IPS-NIHi7 (cell line): ENCODE data around the gene GIGYF2.
"Not testable (repeated sequence)": the region's sequence is repeated elsewhere in the genome, so short reads cannot be mapped to it uniquely, and the experiment has no call there.

ENCODE experiments used
- DNase-seq: peaks from one replicate; pipeline ENCODE4 v3.0.0; 2012; ENCODE audit warnings: mixed read lengths; ENCODE audit errors: extremely low spot score

The GIGYF2 gene

GRCh38 chr2:232815569-232815968 lies 118.4 kb downstream of the GIGYF2 start:
- DNase-seq = no peak

GRCh38 chr2:232816657-232817056 lies 119.5 kb downstream of the GIGYF2 start:
- DNase-seq = no peak

- no peak for DNase-seq
Observed at GRCh38 chr2:232817756-232818155, 120.6 kb downstream of the GIGYF2 start.

- DNase-seq = no peak
Observed at GRCh38 chr2:232829988-232830387, 132.9 kb downstream of the GIGYF2 start.

GRCh38 chr2:232831496-232831895 lies 134.4 kb downstream of the GIGYF2 start:
- no peak for DNase-seq

GRCh38 chr2:232833830-232834229 lies 136.7 kb downstream of the GIGYF2 start:
- DNase-seq = no peak

- no peak for DNase-seq
Observed at GRCh38 chr2:232835687-232836208, 138.6 kb downstream of the GIGYF2 start.

GRCh38 chr2:232836934-232837333 lies 139.8 kb downstream of the GIGYF2 start:
- no peak for DNase-seq

- no peak for DNase-seq
Observed at GRCh38 chr2:232838406-232838874, 141.3 kb downstream of the GIGYF2 start.

GRCh38 chr2:232839411-232840079 lies 142.4 kb downstream of the GIGYF2 start:
- DNase-seq = no peak

GRCh38 chr2:232842689-232843088 lies 145.6 kb downstream of the GIGYF2 start:
- DNase-seq = no peak

- no peak for DNase-seq
Observed at GRCh38 chr2:232843834-232844233, 146.7 kb downstream of the GIGYF2 start.

GRCh38 chr2:232846055-232846454 lies 148.9 kb downstream of the GIGYF2 start:
- no peak for DNase-seq

- no peak for DNase-seq
Observed at GRCh38 chr2:232850039-232850438, 152.9 kb downstream of the GIGYF2 start.

- not testable (repeated sequence) for DNase-seq
Observed at GRCh38 chr2:232852081-232852480, 154.9 kb downstream of the GIGYF2 start.

GRCh38 chr2:232852676-232853075 lies 155.5 kb downstream of the GIGYF2 start:
- DNase-seq = no peak

- no peak for DNase-seq
Observed at GRCh38 chr2:232854082-232854481, 157.0 kb downstream of the GIGYF2 start.

- DNase-seq = no peak
Observed at GRCh38 chr2:232857158-232857563, 160.0 kb downstream of the GIGYF2 start.

GRCh38 chr2:232859385-232859916 lies 162.3 kb downstream of the GIGYF2 start:
- no peak for DNase-seq

- DNase-seq = no peak
Observed at GRCh38 chr2:232860593-232861241, 163.6 kb downstream of the GIGYF2 start.

GRCh38 chr2:232861353-232861752 lies 164.2 kb downstream of the GIGYF2 start:
- no peak for DNase-seq

GRCh38 chr2:232863996-232864395 lies 166.9 kb downstream of the GIGYF2 start:
- DNase-seq = no peak

GRCh38 chr2:232865165-232865564 lies 168.0 kb downstream of the GIGYF2 start:
- DNase-seq = no peak
